IPS-18a (cell line): ENCODE results near the gene SMAD6.

Experiments
- H3K27ac ChIP-seq: one replicate; pipeline ENCODE4 v1.5.1; 2013; ENCODE audit warnings: low read length
- H3K27me3 ChIP-seq: one replicate; pipeline ENCODE4 v1.6.1; 2013; ENCODE audit warnings: mild to moderate bottlenecking, low read length; ENCODE audit not compliant: control insufficient read depth, insufficient read depth
- H3K36me3 ChIP-seq: one replicate; pipeline ENCODE4 v1.6.1; 2013; ENCODE audit warnings: low read depth, low read length; ENCODE audit not compliant: control insufficient read depth
- H3K4me1 ChIP-seq: one replicate; pipeline ENCODE4 v1.6.1; 2013; ENCODE audit warnings: low read depth, low read length; ENCODE audit not compliant: control insufficient read depth
- H3K4me3 ChIP-seq: one replicate; pipeline ENCODE4 v1.5.1; 2013; ENCODE audit warnings: low read length
- H3K9ac ChIP-seq: one replicate; pipeline ENCODE4 v1.6.1; 2013; ENCODE audit warnings: mild to moderate bottlenecking, low read length, moderate library complexity
- H3K9me3 ChIP-seq: one replicate; pipeline ENCODE4 v1.6.1; 2013; ENCODE audit warnings: low read depth, low read length; ENCODE audit not compliant: control insufficient read depth

Gene SMAD6

GRCh38 chr15:66786222-66786621, 84.2 kb downstream of the SMAD6 start:
- Histone ChIP-seq H3K36me3 (no peaks in the 10 kb centered on the region), H3K27me3 (no peaks in the 10 kb centered on the region), H3K9ac (no peak overlapping the region), H3K9me3 (no peaks in the 10 kb centered on the region), H3K27ac (no peak overlapping the region), H3K4me3 (no peak overlapping the region), H3K4me1 (no peaks in the 10 kb centered on the region)

- Histone ChIP-seq H3K27ac (no peak overlapping the region), H3K27me3 (no peaks in the 10 kb centered on the region), H3K4me3 (no peak overlapping the region), H3K36me3 (no peaks in the 10 kb centered on the region), H3K9me3 (no peaks in the 10 kb centered on the region), H3K4me1 (no peaks in the 10 kb centered on the region), H3K9ac (no peak overlapping the region)
Measured at GRCh38 chr15:66786708-66787488, 84.9 kb downstream of the SMAD6 start.

GRCh38 chr15:66787489-66787871, 85.4 kb downstream of the SMAD6 start:
- no peak overlapping the region for H3K9ac ChIP-seq
- H3K9me3 ChIP-seq = no peaks in the 10 kb centered on the region
- no peaks in the 10 kb centered on the region for H3K36me3 ChIP-seq
- no peak overlapping the region for H3K27ac ChIP-seq
- H3K27me3 ChIP-seq = no peaks in the 10 kb centered on the region
- H3K4me1 ChIP-seq = no peaks in the 10 kb centered on the region
- no peak overlapping the region for H3K4me3 ChIP-seq

- no peaks in the 10 kb centered on the region for H3K4me1 ChIP-seq
- no peak overlapping the region for H3K9ac ChIP-seq
Measured at GRCh38 chr15:66788024-66788423, 86.0 kb downstream of the SMAD6 start.

GRCh38 chr15:66789029-66790025, 87.3 kb downstream of the SMAD6 start:
- H3K4me3 ChIP-seq = no peak overlapping the region
- no peaks in the 10 kb centered on the region for H3K4me1 ChIP-seq
- H3K9me3 ChIP-seq = no peaks in the 10 kb centered on the region
- H3K36me3 ChIP-seq = no peaks in the 10 kb centered on the region
- H3K9ac ChIP-seq = no peak overlapping the region
- no peak overlapping the region for H3K27ac ChIP-seq
- H3K27me3 ChIP-seq = no peaks in the 10 kb centered on the region

More at GRCh38 chr15:66788024-66788423, 86.0 kb downstream of the SMAD6 start:
- Histone ChIP-seq H3K27ac (no peak overlapping the region), H3K4me3 (no peak overlapping the region), H3K9me3 (no peaks in the 10 kb centered on the region), H3K27me3 (no peaks in the 10 kb centered on the region), H3K36me3 (no peaks in the 10 kb centered on the region)

GRCh38 chr15:66795851-66796250, 93.8 kb downstream of the SMAD6 start:
- Histone ChIP-seq H3K27me3 (no peaks in the 10 kb centered on the region), H3K9ac (no peak overlapping the region), H3K9me3 (no peaks in the 10 kb centered on the region), H3K27ac (no peak overlapping the region), H3K4me1 (no peaks in the 10 kb centered on the region), H3K36me3 (no peaks in the 10 kb centered on the region), H3K4me3 (no peak overlapping the region)

- no peaks in the 10 kb centered on the region for H3K27me3 ChIP-seq
- H3K9me3 ChIP-seq = no peaks in the 10 kb centered on the region
- no peaks in the 10 kb centered on the region for H3K4me1 ChIP-seq
- H3K36me3 ChIP-seq = no peaks in the 10 kb centered on the region
- H3K9ac ChIP-seq = no peak overlapping the region
- no peak overlapping the region for H3K27ac ChIP-seq
- H3K4me3 ChIP-seq = no peak overlapping the region
Measured at GRCh38 chr15:66796343-66796742, 94.3 kb downstream of the SMAD6 start.

- Histone ChIP-seq H3K4me3 (no peak overlapping the region), H3K27me3 (no peaks in the 10 kb centered on the region), H3K27ac (no peak overlapping the region), H3K9ac (no peak overlapping the region), H3K36me3 (no peaks in the 10 kb centered on the region), H3K4me1 (peaks cover 4% of the 10 kb centered on the region), H3K9me3 (no peaks in the 10 kb centered on the region)
Measured at GRCh38 chr15:66797921-66798320, 95.9 kb downstream of the SMAD6 start.

- Histone ChIP-seq H3K9me3 (no peaks in the 10 kb centered on the region), H3K4me1 (peaks cover 10% of the 10 kb centered on the region), H3K27ac (no peak overlapping the region), H3K9ac (no peak overlapping the region), H3K36me3 (no peaks in the 10 kb centered on the region), H3K4me3 (no peak overlapping the region), H3K27me3 (no peaks in the 10 kb centered on the region)
Measured at GRCh38 chr15:66798426-66799061, 96.5 kb downstream of the SMAD6 start.

- Histone ChIP-seq H3K4me1 (peaks cover 10% of the 10 kb centered on the region), H3K4me3 (no peak overlapping the region), H3K27me3 (no peaks in the 10 kb centered on the region), H3K27ac (no peak overlapping the region), H3K36me3 (no peaks in the 10 kb centered on the region), H3K9ac (no peak overlapping the region), H3K9me3 (no peaks in the 10 kb centered on the region)
Measured at GRCh38 chr15:66799242-66799641, 97.2 kb downstream of the SMAD6 start.

GRCh38 chr15:66800584-66801235, 98.7 kb downstream of the SMAD6 start:
- no peak overlapping the region for H3K27ac ChIP-seq

More at GRCh38 chr15:66800584-66801235, 98.7 kb downstream of the SMAD6 start:
- Histone ChIP-seq H3K4me1 (peaks cover 10% of the 10 kb centered on the region), H3K9ac (no peak overlapping the region), H3K27me3 (no peaks in the 10 kb centered on the region), H3K36me3 (no peaks in the 10 kb centered on the region), H3K4me3 (no peak overlapping the region), H3K9me3 (no peaks in the 10 kb centered on the region)
